HepG2 (cell line): ENCODE results near the gene MRPL30. TPM values are rescaled to one million over a fixed set of nuclear protein-coding genes. Genes with fewer than 3 reads are reported as not detected.

Experiments used
- ATAC-seq: fragments of 200-7000 bp; cut with Tn5 transposase; 3 replicates; pipeline ENCODE4 v1.9.1; 2020; ENCODE audit warnings: mild to moderate bottlenecking, moderate library complexity
- BruUV-seq: library from RNA; stranded (reverse); fragments of 400-500 nt; replicated peaks from 2 replicates; lab custom pipeline; 2021; lab: Mats Ljungman, UMichigan
- CTCF ChIA-PET: fragments of 300-600 bp; formaldehyde crosslinking; extraction: SDS; loops from one replicate; lab custom pipeline; 2021; ENCODE audit warnings: low total read pairs, inconsistent platforms, low intra/inter-chr PET ratio; lab: Yijun Ruan, JAX
- POLR2A ChIA-PET: fragments of 350-600 bp; sonication (Branson Sonifier 250); formaldehyde crosslinking; loops from one replicate; lab custom pipeline; 2020; ENCODE audit warnings: antibody characterized with exemption, inconsistent platforms; lab: Yijun Ruan, JAX
- DNase-seq: peaks from one replicate; pipeline ENCODE4 v3.0.0-alpha.2; 2015; ENCODE audit warnings: low spot score
- FAIRE-seq: peaks from 3 replicates; lab custom pipeline; 2011; peaks lifted over from hg19 to GRCh38; lab: Jason Lieb, UNC
- H2AFZ ChIP-seq: one replicate; pipeline ENCODE4 v1.6.1; 2011; ENCODE audit warnings: low read length, inconsistent platforms
- H3K27ac ChIP-seq: fragments of 300-600 bp; 3 replicates; pipeline ENCODE4 v1.8.0; 2011; ENCODE audit warnings: mixed run types, mild to moderate bottlenecking, mixed read lengths, low read length, inconsistent platforms; ENCODE audit not compliant: insufficient read depth; ENCODE audit errors: extremely low read length
- H3K27me3 ChIP-seq, 2 experiments: fragments of 200-600 bp in 1 of 2; 2 replicates in 1 of 2; 3 replicates in 1 of 2; pipeline versions ENCODE4 v1.6.0 to v1.8.0; 2011; ENCODE audit warnings: low read length in 2 of 2, mild to moderate bottlenecking in 2 of 2, moderate library complexity in 2 of 2, inconsistent platforms in 1 of 2; ENCODE audit not compliant: insufficient read depth in 2 of 2, control insufficient read depth in 1 of 2
- H3K36me3 ChIP-seq, 2 experiments: fragments of 200-600 bp in 1 of 2; replicated peaks in 1 of 2; 2 replicates in 1 of 2; 3 replicates in 1 of 2; pipeline versions ENCODE4 v1.5.1 to v1.8.0; 2011; ENCODE audit warnings: low read length in 2 of 2, inconsistent platforms in 1 of 2; ENCODE audit not compliant: insufficient read depth in 2 of 2, control insufficient read depth in 1 of 2
- H3K4me1 ChIP-seq: 2 replicates; pipeline ENCODE4 v1.5.1; 2012; ENCODE audit warnings: low read length, inconsistent platforms; ENCODE audit not compliant: insufficient read depth
- H3K4me2 ChIP-seq: 2 replicates; pipeline ENCODE4 v1.6.0; 2011; ENCODE audit warnings: low read depth, low read length, inconsistent platforms
- H3K4me3 ChIP-seq, 3 experiments: fragments of 200-600 bp in 1 of 3; sonication (generic), shearing (Covaris generic) in 1 of 3; replicated peaks in 1 of 3; 2 replicates each; pipeline ENCODE4 v1.5.1; 2011 to 2016; ENCODE audit warnings: low read length in 3 of 3, inconsistent platforms in 2 of 3, low read depth in 2 of 3, mild to moderate bottlenecking in 2 of 3, control low read depth in 1 of 3, mixed read lengths in 1 of 3; ENCODE audit not compliant: insufficient read depth in 1 of 3
- H3K79me2 ChIP-seq: one replicate; pipeline ENCODE4 v1.6.1; 2011; ENCODE audit warnings: low read length, inconsistent platforms; ENCODE audit not compliant: insufficient read depth
- H3K9ac ChIP-seq: 2 replicates; pipeline ENCODE4 v1.6.0; 2011; ENCODE audit warnings: mild to moderate bottlenecking, low read depth, low read length, inconsistent platforms; ENCODE audit not compliant: insufficient read depth
- H3K9me3 ChIP-seq: 2 replicates; pipeline ENCODE4 v1.5.1; 2012; ENCODE audit warnings: mild to moderate bottlenecking, low read length
- H4K20me1 ChIP-seq: 2 replicates; pipeline ENCODE4 v1.6.0; 2011; ENCODE audit warnings: inconsistent platforms, mild to moderate bottlenecking, low read length, moderate library complexity; ENCODE audit not compliant: insufficient read depth
- DRAP1 ChIP-seq: IDR thresholded peaks from 2 replicates; pipeline ENCODE4 v1.6.1; 2016; ENCODE audit warnings: missing genetic modification reagents, missing compliant biosample characterization
- ETS1 ChIP-seq: sonication (generic); formaldehyde crosslinking; IDR thresholded peaks from 2 replicates; pipeline ENCODE4 v1.4.0; 2020; ENCODE audit warnings: missing genetic modification reagents
- FOXP1 ChIP-seq, 2 experiments: fragments of 450-650 bp in 1 of 2; IDR thresholded peaks; 2 replicates each; pipeline ENCODE4 v1.6.1; 2017 to 2018; ENCODE audit warnings: antibody characterized with exemption in 1 of 2
- HNRNPK ChIP-seq: fragments of 200-400 bp; formaldehyde crosslinking; IDR thresholded peaks from 2 replicates; pipeline ENCODE4 v1.6.1; 2018; ENCODE audit warnings: low read length, low read depth, moderate library complexity, mild to moderate bottlenecking; ENCODE audit not compliant: poor library complexity, severe bottlenecking
- NFATC3 ChIP-seq: sonication (generic); formaldehyde crosslinking; IDR thresholded peaks from 2 replicates; pipeline ENCODE4 v1.5.1; 2020; ENCODE audit warnings: mild to moderate bottlenecking, missing genetic modification reagents
- NPAS2 ChIP-seq: sonication (generic); formaldehyde crosslinking; IDR thresholded peaks from 2 replicates; pipeline ENCODE4 v1.8.0; 2022; ENCODE audit warnings: mild to moderate bottlenecking, missing genetic modification reagents, borderline replicate concordance
- PLSCR1 ChIP-seq: sonication (generic); formaldehyde crosslinking; IDR thresholded peaks from 2 replicates; pipeline ENCODE4 v1.5.0; 2020; ENCODE audit warnings: missing genetic modification reagents, mild to moderate bottlenecking, borderline replicate concordance
- RORA ChIP-seq: sonication (generic); formaldehyde crosslinking; IDR thresholded peaks from 2 replicates; pipeline ENCODE4 v1.5.0; 2020; ENCODE audit warnings: mild to moderate bottlenecking, missing genetic modification reagents, moderate library complexity
- STAT6 ChIP-seq: sonication (generic); formaldehyde crosslinking; IDR thresholded peaks from 2 replicates; pipeline ENCODE4 v1.4.0; 2020; ENCODE audit warnings: missing genetic modification reagents, mild to moderate bottlenecking, borderline replicate concordance
- ZEB1 ChIP-seq: IDR thresholded peaks from 2 replicates; pipeline ENCODE4 v1.6.1; 2012; ENCODE audit warnings: mild to moderate bottlenecking, low read depth, inconsistent platforms; ENCODE audit not compliant: insufficient replicate concordance
- ZNF101 ChIP-seq: sonication (generic); formaldehyde crosslinking; IDR thresholded peaks from 2 replicates; pipeline ENCODE4 v1.4.0; 2020; ENCODE audit warnings: mild to moderate bottlenecking, low read depth, missing genetic modification reagents, borderline replicate concordance
- ZNF30 ChIP-seq: sonication (generic); formaldehyde crosslinking; IDR thresholded peaks from 2 replicates; pipeline ENCODE4 v1.5.0; 2020; ENCODE audit warnings: mild to moderate bottlenecking, missing genetic modification reagents
- ZNF562 ChIP-seq: sonication (generic); formaldehyde crosslinking; IDR thresholded peaks from 2 replicates; pipeline ENCODE4 v1.8.0; 2022; ENCODE audit warnings: missing genetic modification reagents, borderline replicate concordance
- ZNF570 ChIP-seq: sonication (generic); formaldehyde crosslinking; IDR thresholded peaks from 2 replicates; pipeline ENCODE4 v1.4.0; 2020; ENCODE audit warnings: mild to moderate bottlenecking, missing genetic modification reagents, borderline replicate concordance
- ZNF597 ChIP-seq: sonication (generic); formaldehyde crosslinking; IDR thresholded peaks from 2 replicates; pipeline ENCODE4 v1.5.0; 2020; ENCODE audit warnings: missing genetic modification reagents
- ZNF792 ChIP-seq: IDR thresholded peaks from 2 replicates; pipeline ENCODE4 v1.6.1; 2016
- WGBS: methylation state at CpG from one replicate; pipeline ENCODE4 v1.1.6; 2017; ENCODE audit warnings: low lambda C conversion rate; 5-methylcytosine and 5-hydroxymethylcytosine counted together
- in situ Hi-C: cut with HindIII; loops from 2 replicates; pipeline ENCODE4 v1.10.0; 2017; ENCODE audit warnings: low pct_unique_long_range_greater_than_20kb; ENCODE audit not compliant: extremely low pct_ligation_motif_present
- intact Hi-C: fragments of 100-400 bp; cut with micrococcal nuclease; formaldehyde crosslinking; loops from one replicate; pipeline ENCODE4 v1.10.0; 2022; ENCODE audit not compliant: unreplicated experiment
- polyA plus RNA-seq, 8 experiments: library from polyadenylated mRNA; depleted of rRNA in 3 of 8; stranded (reverse) in 7 of 8; unstranded in 1 of 8; fragments of >200 nt; fragmentation: Illumina TruSeq in 4 of 8; extraction: Trizol in 4 of 8; gene quantifications; 2 replicates each; pipeline versions ENCODE4 v1.2.1 to v1.2.3, GENCODE V29; 2011 to 2016; ENCODE audit warnings: low read depth in 4 of 8, missing spikeins in 1 of 8, mixed read lengths in 1 of 8; ENCODE audit not compliant: insufficient read depth in 1 of 8
- total RNA-seq, 5 experiments: library from RNA; depleted of rRNA; stranded (reverse); fragments of >200 nt; fragmentation: Illumina TruSeq; extraction: Trizol; gene quantifications; 2 replicates each; pipeline ENCODE4 v1.2.3, GENCODE V29; 2016; ENCODE audit warnings: low read depth in 1 of 5

MRPL30 gene
- total and polyA plus RNA-seq, 2 of the 13 experiments (the other 11 are each of a cell fraction or from before 2014, with no cell fraction given): 30.2 to 75.3 TPM

- TF ChIP-seq STAT6 (CRISPR knock-in tag) (no peak), ZNF30 (CRISPR knock-in tag) (no peak), ETS1 (no peak), RORA (CRISPR knock-in tag) (no peak), NPAS2 (CRISPR knock-in tag) (no peak)
Measured at GRCh38 chr2:99158599-99158998, 22.4 kb upstream of the MRPL30 start (continued).

- H3K36me3 ChIP-seq: peaks cover 0 to 9% of the 10 kb centered on the region in 2 experiments; a peak in 4 of 5 replicates
- ATAC-seq (no peak), DNase-seq (no peak), FAIRE-seq (no peak)
- no peak overlapping the region for H2AFZ ChIP-seq
- in situ Hi-C loops: no loop called here
- H3K9me3 ChIP-seq: no peaks in the 10 kb centered on the region
- H3K4me3 ChIP-seq: no peak overlapping the region
- peaks cover 10% of the 10 kb centered on the region for H3K79me2 ChIP-seq
- no peaks in the 10 kb centered on the region for H4K20me1 ChIP-seq
- CTCF ChIA-PET: no interaction called here
- no TSS peak for BruUV-seq
- intact Hi-C loops: no loop called here
- H3K27ac ChIP-seq: no peak overlapping the region
- POLR2A ChIA-PET: no interaction called here
- H3K4me1 ChIP-seq: peaks cover 20% of the 10 kb centered on the region
- no peak overlapping the region for H3K4me2 ChIP-seq
- 93% methylated on average over 4 of the region's 4 CpGs for WGBS
- no peaks in the 10 kb centered on the region; a peak in 1 of 5 replicates for H3K27me3 ChIP-seq
- no peak overlapping the region for H3K9ac ChIP-seq
- TF ChIP-seq NFATC3 (CRISPR knock-in tag) (no peak), DRAP1 (CRISPR knock-in tag) (no peak), ZNF101 (CRISPR knock-in tag) (no peak), ZNF570 (CRISPR knock-in tag) (no peak), PLSCR1 (CRISPR knock-in tag) (no peak), ZNF562 (CRISPR knock-in tag) (no peak), FOXP1 (IDR thresholded peaks at IDR 0.05) (no peak), FOXP1 (CRISPR knock-in tag; IDR thresholded peaks at IDR 0.05) (no peak), ZNF597 (CRISPR knock-in tag) (no peak), ZEB1 (no peak), HNRNPK (no peak), ZNF792 (no peak)
Measured at GRCh38 chr2:99159594-99159993, 21.4 kb upstream of the MRPL30 start.
